WTC11 (cell line): Measurements from ENCODE around the gene COL16A1. TPM values are rescaled to one million over a fixed set of nuclear protein-coding genes. Genes with fewer than 3 reads are reported as not detected.

Experiments
- ATAC-seq: fragments of 200-7000 bp; cut with Tn5 transposase; 2 replicates; pipeline ENCODE4 v1.10.0; 2021; ENCODE audit warnings: mild to moderate bottlenecking, moderate library complexity
- CTCF ChIA-PET: fragments of 300-600 bp; sonication (Branson Sonifier 250); formaldehyde crosslinking; loops from one replicate; lab custom pipeline; 2021; ENCODE audit warnings: antibody characterized with exemption; lab: Charles Lee
- POLR2A ChIA-PET: fragments of 350-600 bp; sonication (Branson Sonifier 250); formaldehyde crosslinking; loops from one replicate; lab custom pipeline; 2021; ENCODE audit warnings: antibody characterized with exemption; lab: Charles Lee
- DNase-seq: peaks from one replicate; pipeline ENCODE4 v3.0.0; 2021; ENCODE audit warnings: low spot score
- H3K27ac Mint-ChIP-seq: 2 replicates; pipeline ENCODE4 v1.8.0; 2021; ENCODE audit warnings: mixed read lengths
- H3K27me3 Mint-ChIP-seq: 2 replicates; pipeline ENCODE4 v1.8.0; 2021; ENCODE audit warnings: low read depth, mild to moderate bottlenecking, moderate library complexity, mixed read lengths
- H3K36me3 Mint-ChIP-seq: 2 replicates; pipeline ENCODE4 v1.8.0; 2021; ENCODE audit warnings: mixed read lengths
- H3K4me1 Mint-ChIP-seq: 2 replicates; pipeline ENCODE4 v1.8.0; 2022; ENCODE audit warnings: mixed read lengths
- H3K4me3 Mint-ChIP-seq: 2 replicates; pipeline ENCODE4 v1.8.0; 2021; ENCODE audit warnings: mild to moderate bottlenecking, moderate library complexity, mixed read lengths
- H3K9me3 Mint-ChIP-seq: 2 replicates; pipeline ENCODE4 v1.8.0; 2021; ENCODE audit warnings: mixed read lengths
- AFF4 ChIP-seq: sonication (generic); formaldehyde crosslinking; IDR thresholded peaks from 2 replicates; pipeline ENCODE4 v1.8.1; 2023; ENCODE audit warnings: mild to moderate bottlenecking, missing genetic modification reagents, borderline replicate concordance
- HMGA2 ChIP-seq: fragments of 250-450 bp; sonication (Bioruptor Pico); IDR thresholded peaks from 2 replicates; pipeline ENCODE4 v1.4.0; 2021; ENCODE audit warnings: mild to moderate bottlenecking, moderate library complexity
- JAZF1 ChIP-seq: fragments of 250-450 bp; sonication (Bioruptor Pico); IDR thresholded peaks from 2 replicates; pipeline ENCODE4 v1.9.0; 2021; ENCODE audit warnings: moderate library complexity, mild to moderate bottlenecking, inconsistent platforms
- RELA ChIP-seq: sonication (generic); formaldehyde crosslinking; IDR thresholded peaks from 2 replicates; pipeline ENCODE4 v1.8.1; 2022; ENCODE audit warnings: missing genetic modification reagents, mild to moderate bottlenecking, borderline replicate concordance
- SOX15 ChIP-seq: fragments of 250-450 bp; sonication (Bioruptor Pico); IDR thresholded peaks from 2 replicates; pipeline ENCODE4 v1.9.0; 2021; ENCODE audit warnings: mild to moderate bottlenecking
- TEAD1 ChIP-seq: sonication (generic); formaldehyde crosslinking; IDR thresholded peaks from 2 replicates; pipeline ENCODE4 v1.8.0; 2022; ENCODE audit warnings: mild to moderate bottlenecking, missing genetic modification reagents
- ZBTB21 ChIP-seq: sonication (generic); formaldehyde crosslinking; IDR thresholded peaks from 2 replicates; pipeline ENCODE4 v1.8.1; 2023; ENCODE audit warnings: mild to moderate bottlenecking, missing genetic modification reagents, borderline replicate concordance
- ZNF232 ChIP-seq: sonication (generic); formaldehyde crosslinking; IDR thresholded peaks from 2 replicates; pipeline ENCODE4 v1.8.0; 2022; ENCODE audit warnings: mild to moderate bottlenecking, missing genetic modification reagents
- ZNF263 ChIP-seq: sonication (generic); formaldehyde crosslinking; IDR thresholded peaks from 2 replicates; pipeline ENCODE4 v1.8.1; 2022; ENCODE audit warnings: low read depth, mild to moderate bottlenecking, moderate library complexity, missing genetic modification reagents
- ZNF281 ChIP-seq: sonication (generic); formaldehyde crosslinking; IDR thresholded peaks from 2 replicates; pipeline ENCODE4 v1.8.0; 2023; ENCODE audit warnings: mild to moderate bottlenecking, missing genetic modification reagents
- ZNF396 ChIP-seq: fragments of 250-450 bp; sonication (Bioruptor Pico); IDR thresholded peaks from 2 replicates; pipeline ENCODE4 v1.8.0; 2021; ENCODE audit warnings: mild to moderate bottlenecking, moderate library complexity, borderline replicate concordance
- ZNF423 ChIP-seq: fragments of 250-450 bp; sonication (Bioruptor Pico); IDR thresholded peaks from 2 replicates; pipeline ENCODE4 v2.1.2; 2022; ENCODE audit warnings: mild to moderate bottlenecking, moderate library complexity
- ZNF671 ChIP-seq: fragments of 250-450 bp; sonication (Bioruptor Pico); IDR thresholded peaks from 2 replicates; pipeline ENCODE4 v1.8.0; 2021; ENCODE audit warnings: mild to moderate bottlenecking
- ZSCAN18 ChIP-seq: fragments of 250-450 bp; sonication (Bioruptor Pico); IDR thresholded peaks from 2 replicates; pipeline ENCODE4 v2.1.2; 2022; ENCODE audit warnings: mild to moderate bottlenecking, moderate library complexity
- total RNA-seq: library from RNA; stranded (reverse); gene quantifications from 3 replicates; pipeline ENCODE4 v1.2.3, GENCODE V29; 2021
- TF ChIP-seq, protein P1 (sequence below): sonication (generic); formaldehyde crosslinking; conservative IDR thresholded peaks from 2 replicates; pipeline ENCODE4 v1.8.1; 2022; ENCODE audit warnings: mild to moderate bottlenecking, missing genetic modification reagents
- TF ChIP-seq, protein P2 (sequence below): sonication (generic); formaldehyde crosslinking; IDR thresholded peaks from 2 replicates; pipeline ENCODE4 v1.8.1; 2022; ENCODE audit warnings: mild to moderate bottlenecking, missing genetic modification reagents, moderate library complexity, borderline replicate concordance
- TF ChIP-seq, protein P3 (sequence below): sonication (generic); formaldehyde crosslinking; IDR thresholded peaks from 2 replicates; pipeline ENCODE4 v1.8.1; 2022; ENCODE audit warnings: mild to moderate bottlenecking, moderate library complexity, missing genetic modification reagents
- TF ChIP-seq, protein P4 (sequence below): fragments of 250-450 bp; sonication (Bioruptor Pico); IDR thresholded peaks from 2 replicates; pipeline ENCODE4 v1.9.0; 2021; ENCODE audit warnings: mild to moderate bottlenecking, borderline replicate concordance
- TF ChIP-seq, protein P5 (sequence below): sonication (generic); formaldehyde crosslinking; conservative IDR thresholded peaks from 2 replicates; pipeline ENCODE4 v1.8.1; 2023; ENCODE audit warnings: mild to moderate bottlenecking, low read depth, missing genetic modification reagents, moderate library complexity

The COL16A1 gene
- total RNA-seq, 1 experiment from 2014 or later: 8.8 TPM

GRCh38 chr1:31715873-31716220 lies 12.0 kb upstream of the COL16A1 start:
- H3K27ac Mint-ChIP-seq: no peak overlapping the region
- CTCF ChIA-PET: interaction anchor here (0.6 to 8.9 kb wide), 51 partner anchors 8 to 393 kb away, joined by 3 to 196 read pairs (median 5); partner anchors contain the start of genes ADGRB2, COL16A1, HCRTR1 and PEF1
- H3K4me1 Mint-ChIP-seq: peaks cover 22% of the 10 kb centered on the region
- peak overlapping the region; percentile 92 for H3K4me3 Mint-ChIP-seq
- TF ChIP-seq, protein P1, sequence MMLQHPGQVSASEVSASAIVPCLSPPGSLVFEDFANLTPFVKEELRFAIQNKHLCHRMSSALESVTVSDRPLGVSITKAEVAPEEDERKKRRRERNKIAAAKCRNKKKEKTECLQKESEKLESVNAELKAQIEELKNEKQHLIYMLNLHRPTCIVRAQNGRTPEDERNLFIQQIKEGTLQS: no peak
- TF ChIP-seq, protein P2, sequence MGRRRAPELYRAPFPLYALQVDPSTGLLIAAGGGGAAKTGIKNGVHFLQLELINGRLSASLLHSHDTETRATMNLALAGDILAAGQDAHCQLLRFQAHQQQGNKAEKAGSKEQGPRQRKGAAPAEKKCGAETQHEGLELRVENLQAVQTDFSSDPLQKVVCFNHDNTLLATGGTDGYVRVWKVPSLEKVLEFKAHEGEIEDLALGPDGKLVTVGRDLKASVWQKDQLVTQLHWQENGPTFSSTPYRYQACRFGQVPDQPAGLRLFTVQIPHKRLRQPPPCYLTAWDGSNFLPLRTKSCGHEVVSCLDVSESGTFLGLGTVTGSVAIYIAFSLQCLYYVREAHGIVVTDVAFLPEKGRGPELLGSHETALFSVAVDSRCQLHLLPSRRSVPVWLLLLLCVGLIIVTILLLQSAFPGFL (CRISPR knock-in tag): no peak
- TF ChIP-seq ZSCAN18 (no peak), SOX15 (CRISPR knock-in tag) (no peak), ZNF232 (CRISPR knock-in tag) (no peak), ZBTB21 (CRISPR knock-in tag) (no peak), ZNF671 (CRISPR knock-in tag) (no peak), ZNF396 (CRISPR knock-in tag) (no peak), ZNF423 (no peak), AFF4 (CRISPR knock-in tag) (no peak), RELA (no peak), JAZF1 (no peak), ZNF281 (CRISPR knock-in tag) (no peak), TEAD1 (CRISPR knock-in tag) (no peak), ZNF263 (CRISPR knock-in tag) (no peak), HMGA2 (CRISPR knock-in tag) (no peak)
- TF ChIP-seq, protein P3, sequence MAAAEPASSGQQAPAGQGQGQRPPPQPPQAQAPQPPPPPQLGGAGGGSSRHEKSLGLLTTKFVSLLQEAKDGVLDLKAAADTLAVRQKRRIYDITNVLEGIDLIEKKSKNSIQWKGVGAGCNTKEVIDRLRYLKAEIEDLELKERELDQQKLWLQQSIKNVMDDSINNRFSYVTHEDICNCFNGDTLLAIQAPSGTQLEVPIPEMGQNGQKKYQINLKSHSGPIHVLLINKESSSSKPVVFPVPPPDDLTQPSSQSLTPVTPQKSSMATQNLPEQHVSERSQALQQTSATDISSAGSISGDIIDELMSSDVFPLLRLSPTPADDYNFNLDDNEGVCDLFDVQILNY (CRISPR knock-in tag): no peak
- TF ChIP-seq, protein P4, sequence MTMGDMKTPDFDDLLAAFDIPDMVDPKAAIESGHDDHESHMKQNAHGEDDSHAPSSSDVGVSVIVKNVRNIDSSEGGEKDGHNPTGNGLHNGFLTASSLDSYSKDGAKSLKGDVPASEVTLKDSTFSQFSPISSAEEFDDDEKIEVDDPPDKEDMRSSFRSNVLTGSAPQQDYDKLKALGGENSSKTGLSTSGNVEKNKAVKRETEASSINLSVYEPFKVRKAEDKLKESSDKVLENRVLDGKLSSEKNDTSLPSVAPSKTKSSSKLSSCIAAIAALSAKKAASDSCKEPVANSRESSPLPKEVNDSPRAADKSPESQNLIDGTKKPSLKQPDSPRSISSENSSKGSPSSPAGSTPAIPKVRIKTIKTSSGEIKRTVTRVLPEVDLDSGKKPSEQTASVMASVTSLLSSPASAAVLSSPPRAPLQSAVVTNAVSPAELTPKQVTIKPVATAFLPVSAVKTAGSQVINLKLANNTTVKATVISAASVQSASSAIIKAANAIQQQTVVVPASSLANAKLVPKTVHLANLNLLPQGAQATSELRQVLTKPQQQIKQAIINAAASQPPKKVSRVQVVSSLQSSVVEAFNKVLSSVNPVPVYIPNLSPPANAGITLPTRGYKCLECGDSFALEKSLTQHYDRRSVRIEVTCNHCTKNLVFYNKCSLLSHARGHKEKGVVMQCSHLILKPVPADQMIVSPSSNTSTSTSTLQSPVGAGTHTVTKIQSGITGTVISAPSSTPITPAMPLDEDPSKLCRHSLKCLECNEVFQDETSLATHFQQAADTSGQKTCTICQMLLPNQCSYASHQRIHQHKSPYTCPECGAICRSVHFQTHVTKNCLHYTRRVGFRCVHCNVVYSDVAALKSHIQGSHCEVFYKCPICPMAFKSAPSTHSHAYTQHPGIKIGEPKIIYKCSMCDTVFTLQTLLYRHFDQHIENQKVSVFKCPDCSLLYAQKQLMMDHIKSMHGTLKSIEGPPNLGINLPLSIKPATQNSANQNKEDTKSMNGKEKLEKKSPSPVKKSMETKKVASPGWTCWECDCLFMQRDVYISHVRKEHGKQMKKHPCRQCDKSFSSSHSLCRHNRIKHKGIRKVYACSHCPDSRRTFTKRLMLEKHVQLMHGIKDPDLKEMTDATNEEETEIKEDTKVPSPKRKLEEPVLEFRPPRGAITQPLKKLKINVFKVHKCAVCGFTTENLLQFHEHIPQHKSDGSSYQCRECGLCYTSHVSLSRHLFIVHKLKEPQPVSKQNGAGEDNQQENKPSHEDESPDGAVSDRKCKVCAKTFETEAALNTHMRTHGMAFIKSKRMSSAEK (CRISPR knock-in tag): no peak
- TF ChIP-seq, protein P5, sequence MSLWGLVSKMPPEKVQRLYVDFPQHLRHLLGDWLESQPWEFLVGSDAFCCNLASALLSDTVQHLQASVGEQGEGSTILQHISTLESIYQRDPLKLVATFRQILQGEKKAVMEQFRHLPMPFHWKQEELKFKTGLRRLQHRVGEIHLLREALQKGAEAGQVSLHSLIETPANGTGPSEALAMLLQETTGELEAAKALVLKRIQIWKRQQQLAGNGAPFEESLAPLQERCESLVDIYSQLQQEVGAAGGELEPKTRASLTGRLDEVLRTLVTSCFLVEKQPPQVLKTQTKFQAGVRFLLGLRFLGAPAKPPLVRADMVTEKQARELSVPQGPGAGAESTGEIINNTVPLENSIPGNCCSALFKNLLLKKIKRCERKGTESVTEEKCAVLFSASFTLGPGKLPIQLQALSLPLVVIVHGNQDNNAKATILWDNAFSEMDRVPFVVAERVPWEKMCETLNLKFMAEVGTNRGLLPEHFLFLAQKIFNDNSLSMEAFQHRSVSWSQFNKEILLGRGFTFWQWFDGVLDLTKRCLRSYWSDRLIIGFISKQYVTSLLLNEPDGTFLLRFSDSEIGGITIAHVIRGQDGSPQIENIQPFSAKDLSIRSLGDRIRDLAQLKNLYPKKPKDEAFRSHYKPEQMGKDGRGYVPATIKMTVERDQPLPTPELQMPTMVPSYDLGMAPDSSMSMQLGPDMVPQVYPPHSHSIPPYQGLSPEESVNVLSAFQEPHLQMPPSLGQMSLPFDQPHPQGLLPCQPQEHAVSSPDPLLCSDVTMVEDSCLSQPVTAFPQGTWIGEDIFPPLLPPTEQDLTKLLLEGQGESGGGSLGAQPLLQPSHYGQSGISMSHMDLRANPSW (CRISPR knock-in tag): no peak
- no peak for DNase-seq
- no peaks in the 10 kb centered on the region for H3K9me3 Mint-ChIP-seq
- POLR2A ChIA-PET: interaction anchor here (1.2 to 2.5 kb wide), 4 partner anchors 12 to 73 kb away, joined by 4 to 15 read pairs (median 8); partner anchors contain the start of gene COL16A1
- H3K27me3 Mint-ChIP-seq: peaks cover 4% of the 10 kb centered on the region
- no peak for ATAC-seq
- H3K36me3 Mint-ChIP-seq: no peaks in the 10 kb centered on the region
